Activated gamma-delta T cell treated with anti-CD3 and anti-CD28 coated beads, Interleukin-2, amount 50 U/mL, for 16 hours (primary cell): ENCODE data around the gene SLC46A1.

Source experiments
- DNase-seq: peaks from one replicate; pipeline ENCODE4 v3.0.0-alpha.2; 2020; ENCODE audit warnings: low read depth

SLC46A1 gene

GRCh38 chr17:28381141-28381825, 24.7 kb downstream of the SLC46A1 start:
- DNase-seq, result no peak

- DNase-seq, result no peak
Observed at GRCh38 chr17:28379814-28380801, 25.9 kb downstream of the SLC46A1 start.

GRCh38 chr17:28372945-28373274, 33.1 kb downstream of the SLC46A1 start:
- no peak for DNase-seq

- DNase-seq, result no peak
Observed at GRCh38 chr17:28372203-28372944, 33.6 kb downstream of the SLC46A1 start.

- DNase-seq, result peak; percentile 69
Observed at GRCh38 chr17:28371245-28372202, 34.5 kb downstream of the SLC46A1 start, which contains the start of gene SARM1. TSS of gene SARM1 (plus strand) at chr17:28371694. CDS start at chr17:28372033, 339 bp downstream.

- no peak for DNase-seq
Observed at GRCh38 chr17:28370744-28371103, 35.3 kb downstream of the SLC46A1 start.

DNA sequence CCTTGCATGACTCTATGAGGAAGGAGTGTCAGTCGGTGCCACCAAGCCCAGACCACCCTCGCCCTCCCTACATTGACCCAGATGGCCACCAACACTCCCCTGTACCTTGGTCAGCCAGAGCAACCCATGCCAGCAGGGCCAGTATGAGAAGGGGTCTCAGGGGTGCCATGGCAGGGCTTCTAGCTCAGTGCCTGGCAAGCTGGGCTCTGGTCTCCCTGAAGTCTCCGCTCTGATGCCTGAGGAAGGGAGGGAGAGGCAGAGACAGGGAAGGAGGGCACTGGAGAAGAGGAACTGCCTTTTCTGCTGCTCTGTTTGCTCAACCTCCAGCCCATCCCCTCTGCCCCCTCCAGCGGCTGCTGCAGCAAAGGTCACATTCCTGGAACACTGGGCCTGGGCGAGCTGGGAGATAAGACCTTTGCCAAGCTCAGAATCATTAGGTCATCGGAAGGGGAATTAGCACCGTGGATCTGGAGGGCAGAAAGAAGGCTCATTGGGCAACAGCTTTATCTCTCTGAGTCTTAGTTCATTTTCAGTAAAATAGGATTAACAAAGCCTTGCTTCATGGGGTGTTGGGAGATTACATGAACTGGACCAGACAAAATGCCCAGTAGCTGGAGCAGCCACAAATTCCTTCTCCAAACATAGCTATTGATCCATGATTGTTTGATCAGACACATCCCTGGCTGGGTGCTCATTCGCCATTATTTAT, 35.8 kb downstream of the SLC46A1 start, which contains the start of gene VTN:
Gene VTN, minus strand, starts transcription at position 273 of the 709 bp plus-strand sequence. Its CDS starts 104 bp downstream, at position 169.
- DNase-seq, result no peak

DNA sequence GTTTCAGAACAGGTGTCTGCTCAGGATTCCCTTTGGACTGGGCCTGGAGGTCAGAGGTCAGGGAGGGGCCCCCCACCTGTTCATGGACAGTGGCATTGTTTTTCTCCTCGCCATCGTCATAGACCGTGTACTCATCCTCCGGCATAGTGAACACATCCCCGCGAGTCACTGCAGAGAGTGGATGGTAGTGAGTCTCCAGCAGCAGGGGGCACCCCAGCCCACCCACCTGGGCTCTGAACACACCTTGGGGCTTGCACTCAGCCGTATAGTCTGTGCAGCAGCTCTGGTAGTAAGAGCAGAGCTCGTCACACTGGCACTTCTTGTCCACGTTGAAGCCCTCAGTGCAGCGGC, 36.4 kb downstream of the SLC46A1 start:
- no peak for DNase-seq

- DNase-seq, result no peak
Observed at GRCh38 chr17:28368915-28369683, 36.9 kb downstream of the SLC46A1 start.

DNA sequence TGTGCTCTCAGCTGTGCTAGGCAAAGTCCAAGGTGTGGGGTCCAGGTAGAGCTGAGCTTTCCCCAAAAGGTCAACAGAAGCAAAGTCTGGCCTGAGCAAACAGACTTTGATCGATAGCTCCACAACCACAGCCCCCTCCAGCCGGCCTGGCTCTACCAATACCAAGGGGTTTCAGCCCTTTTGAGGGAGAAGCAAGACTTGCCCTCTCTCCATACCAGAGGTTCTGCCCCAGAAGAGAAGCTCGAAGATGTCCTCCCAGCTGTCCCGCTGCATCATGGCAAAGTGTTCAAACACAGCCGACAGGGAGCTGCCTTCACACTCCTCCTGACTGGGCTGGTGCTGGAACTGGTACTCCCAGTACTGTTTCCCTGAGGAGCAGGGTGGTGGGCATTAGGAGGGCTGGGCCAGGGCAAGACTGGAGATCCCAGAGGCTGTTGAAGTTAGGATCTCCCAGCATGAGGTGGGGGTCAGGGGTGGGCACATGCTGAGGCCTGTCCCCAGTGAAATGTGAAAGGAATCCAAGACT, 37.6 kb downstream of the SLC46A1 start:
- DNase-seq, result no peak

DNA sequence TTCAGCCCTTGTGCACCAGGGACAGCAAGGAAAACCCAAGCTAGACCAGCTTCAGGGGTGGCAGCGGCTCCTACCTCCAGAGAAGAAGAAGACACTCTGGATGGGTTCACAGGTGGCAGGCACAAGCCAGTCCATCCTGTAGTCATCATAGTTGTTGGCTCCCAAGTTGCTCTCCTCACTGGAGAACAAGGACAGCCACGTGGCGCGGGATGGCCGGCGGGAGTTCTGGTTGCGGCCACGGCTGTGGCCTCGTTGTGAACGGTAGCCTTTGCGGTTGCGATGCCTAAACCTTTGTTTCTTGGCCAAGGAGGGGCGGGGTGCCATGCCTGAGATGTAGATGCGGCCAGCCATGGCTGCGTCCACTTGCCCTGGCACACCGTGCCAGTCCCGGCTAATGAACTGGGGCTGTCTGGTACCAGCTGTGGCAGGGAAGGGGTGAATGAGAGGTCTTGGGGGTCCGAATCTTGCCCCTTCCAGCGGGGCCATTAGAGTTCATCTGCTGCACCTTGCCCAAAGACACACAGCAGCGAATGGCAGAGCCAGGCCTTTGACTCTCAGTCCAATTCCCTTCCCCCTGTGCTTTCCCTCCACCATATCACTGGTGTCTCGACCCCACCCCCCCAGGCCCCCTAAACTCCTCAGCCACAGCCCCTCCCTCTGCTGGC, 38.2 kb downstream of the SLC46A1 start:
- no peak for DNase-seq

DNA sequence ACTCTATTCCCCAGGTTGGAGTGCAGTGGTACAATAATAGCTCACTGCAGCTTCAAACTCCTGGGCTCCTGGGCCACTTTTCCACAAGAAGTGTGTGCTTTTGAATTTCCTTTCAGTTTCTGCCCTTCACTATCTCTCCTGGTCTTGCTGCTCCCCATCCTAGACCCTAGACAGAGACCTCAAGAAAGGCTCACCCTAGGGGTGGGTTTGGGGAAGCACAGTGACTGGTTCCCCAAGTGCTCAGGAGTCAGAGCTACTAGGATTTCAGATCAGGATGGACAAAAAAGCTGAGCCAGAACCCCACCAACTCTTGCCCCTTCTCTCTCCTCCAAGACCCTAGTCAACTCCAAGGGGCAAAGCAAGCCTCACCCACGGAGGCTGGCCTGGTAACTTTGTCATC, 39.4 kb downstream of the SLC46A1 start:
- DNase-seq, result no peak

DNA sequence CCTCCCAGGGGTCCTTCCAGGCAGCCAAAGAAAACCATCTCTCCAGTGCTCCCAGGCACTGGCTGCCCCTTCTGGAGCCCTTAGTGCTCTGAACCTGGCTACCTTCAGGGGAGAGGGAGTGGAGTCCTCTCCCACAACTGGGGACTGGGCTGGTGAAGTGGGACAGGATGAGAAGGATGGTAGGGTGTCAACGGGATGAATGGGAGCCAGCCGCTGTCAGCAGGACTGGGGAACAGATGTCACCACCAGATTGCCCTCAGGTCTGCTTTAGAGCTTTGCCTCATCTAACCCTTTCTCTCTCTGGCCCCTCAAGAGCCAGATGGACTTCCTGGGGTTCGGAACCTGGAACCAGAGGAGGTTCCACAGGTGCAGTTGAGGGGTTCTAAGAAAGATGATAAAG, 40.5 kb downstream of the SLC46A1 start:
- DNase-seq, result no peak

DNA sequence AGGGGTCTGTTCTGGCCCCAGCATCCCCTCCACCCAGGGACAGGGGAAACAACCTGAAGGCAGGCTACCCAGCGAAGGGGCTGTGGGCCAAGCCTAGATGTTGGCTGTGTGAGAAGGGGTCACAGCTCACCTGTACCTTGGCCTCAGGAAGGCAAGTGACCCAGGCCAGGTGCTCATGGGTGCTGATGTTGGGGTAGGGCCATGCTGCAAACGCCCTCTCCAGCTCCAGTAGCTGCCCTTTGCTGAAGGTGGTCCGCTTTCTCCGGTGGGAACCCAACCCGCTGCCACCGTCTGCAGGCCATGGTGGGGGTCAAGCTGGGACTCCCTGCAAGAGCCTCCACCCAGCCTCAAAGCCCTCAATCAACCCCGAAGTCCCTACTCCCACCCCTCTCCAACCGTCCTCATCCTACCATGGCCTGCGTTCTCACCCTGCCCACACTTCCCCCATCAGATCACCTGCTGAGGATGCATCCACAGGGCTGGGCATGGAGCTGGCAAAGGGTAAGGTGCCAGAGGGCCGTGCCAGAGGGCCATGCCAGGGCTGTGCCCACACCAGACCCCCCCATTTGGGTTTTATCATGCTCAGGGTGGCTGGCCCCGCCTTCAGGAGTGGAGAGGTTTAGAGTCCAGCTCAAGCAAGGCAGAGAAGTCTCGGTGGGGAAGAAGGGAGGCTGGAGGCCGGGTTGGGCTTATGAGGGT, 41.2 kb downstream of the SLC46A1 start, which contains the start of gene SEBOX:
Gene SEBOX, minus strand, starts transcription at position 535 of the 699 bp plus-strand sequence. Its CDS starts 48 bp downstream, at position 487.
- no peak for DNase-seq

GRCh38 chr17:28363776-28364650, 42.0 kb downstream of the SLC46A1 start:
- no peak for DNase-seq

- DNase-seq, result no peak
Observed at GRCh38 chr17:28363186-28363585, 42.8 kb downstream of the SLC46A1 start.

DNA sequence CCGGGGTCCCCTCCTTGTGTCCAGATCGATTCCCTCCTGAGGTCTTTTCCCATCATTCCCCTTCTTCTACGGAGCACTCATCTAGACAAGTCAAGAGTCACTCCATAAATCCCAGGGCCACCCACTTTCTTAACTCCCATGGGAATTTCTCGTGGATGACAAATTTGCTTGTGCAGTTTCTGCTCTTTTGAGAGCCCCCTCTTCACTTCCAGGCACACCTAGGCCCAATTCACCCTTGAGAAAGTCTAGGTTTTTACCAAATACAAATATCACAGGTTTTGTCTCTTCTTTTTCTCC, 48.2 kb downstream of the SLC46A1 start:
- DNase-seq, result no peak
